ENCODE results near the gene AGPAT2. TPM values are rescaled to one million over a fixed set of nuclear protein-coding genes. Genes with fewer than 3 reads are reported as not detected.

Gene AGPAT2
- total and polyA plus RNA-seq, 2 experiments from 2014 or later: 31.8 to 44.7 TPM

GRCh38 chr9:136717399-136717798 lies 30.1 kb upstream of the AGPAT2 start (continued):
- no peak for TF ChIP-seq REST (IDR thresholded peaks at IDR 0.05; ENCODE audit: unreplicated experiment)
- TF ChIP-seq CTCF (conservative IDR thresholded peaks at IDR 0.05; ENCODE audit: low read depth in 2 of 2): no peak
- no peak for TF ChIP-seq CREB1 (CRISPR knock-in tag; IDR thresholded peaks at IDR 0.05; ENCODE audit: low read depth)
- TF ChIP-seq POLR2AphosphoS5 (IDR thresholded peaks at IDR 0.05; ENCODE audit: low read depth): no peak
- no peak for TF ChIP-seq ZNF331 (CRISPR knock-in tag; IDR thresholded peaks at IDR 0.05; ENCODE audit: low read depth)

GRCh38 chr9:136714893-136715274 lies 27.6 kb upstream of the AGPAT2 start:
- Histone ChIP-seq H3F3A (replicated peaks; ENCODE audit: low read depth) (0 out of 2 replicates have a peak, but pooled peaks cover 7% of the 10 kb centered on the region), H3K4me3 (no peak overlapping the region), H3K9me2 (ENCODE audit: insufficient read depth) (no peaks in the 10 kb centered on the region), H3K27ac (ENCODE audit: low read depth) (no peak overlapping the region), H3K79me2 (replicated peaks; ENCODE audit: insufficient read depth) (peaks cover 10% of the 10 kb centered on the region; the same call in 1 of the 2 replicates), H3K4me1 (ENCODE audit: insufficient read depth) (peaks cover 4% of the 10 kb centered on the region; the same call in 1 of the 2 replicates), H3K27me3 (ENCODE audit: insufficient read depth) (peaks cover 13% of the 10 kb centered on the region), H3K36me3 (ENCODE audit: insufficient read depth) (no peaks in the 10 kb centered on the region), H3K4me2 (no peak overlapping the region), H4K20me1 (replicated peaks; ENCODE audit: insufficient read depth) (peaks cover 11% of the 10 kb centered on the region), H2AFZ (no peak overlapping the region)
- DNase-seq (ENCODE audit: low spot score) (no peak), ATAC-seq (no peak)
- TF ChIP-seq JUNB (IDR thresholded peaks at IDR 0.05; ENCODE audit: unreplicated experiment): no peak
- no peaks in the 10 kb centered on the region for H3K9me3 Mint-ChIP-seq
- H3K36me3 Mint-ChIP-seq (ENCODE audit: low read depth): peaks cover 3% of the 10 kb centered on the region; the same call in 2 of the 3 replicates
- peaks cover 5% of the 10 kb centered on the region for H3K4me1 Mint-ChIP-seq
- H3K27me3 Mint-ChIP-seq (ENCODE audit: insufficient read depth, low read depth, poor library complexity): peaks cover 25% of the 10 kb centered on the region
- no peak overlapping the region for H3K27ac Mint-ChIP-seq
- H3K4me3 Mint-ChIP-seq: no peak overlapping the region

GRCh38 chr9:136714096-136714892 lies 27.0 kb upstream of the AGPAT2 start:
- H3K4me3 ChIP-seq: no peak overlapping the region
- H3K4me1 ChIP-seq (ENCODE audit: insufficient read depth): peaks cover 4% of the 10 kb centered on the region; the same call in 1 of the 2 replicates
- H3K27me3 Mint-ChIP-seq (ENCODE audit: insufficient read depth, low read depth, poor library complexity): peaks cover 24% of the 10 kb centered on the region
- no peak overlapping the region for H3K27ac Mint-ChIP-seq
- H4K20me1 ChIP-seq (replicated peaks; ENCODE audit: insufficient read depth): peaks cover 11% of the 10 kb centered on the region
- peaks cover 5% of the 10 kb centered on the region for H3K4me1 Mint-ChIP-seq
- TF ChIP-seq POLR2AphosphoS5 (IDR thresholded peaks at IDR 0.05; ENCODE audit: low read depth): no peak
- no peak for TF ChIP-seq REST (IDR thresholded peaks at IDR 0.05; ENCODE audit: unreplicated experiment)
- TF ChIP-seq CTCF (conservative IDR thresholded peaks at IDR 0.05; ENCODE audit: low read depth in 2 of 2): no peak
- TF ChIP-seq EZH2phosphoT487 (IDR thresholded peaks at IDR 0.05; ENCODE audit: unreplicated experiment): no peak
- TF ChIP-seq STAT1 (IDR thresholded peaks at IDR 0.05; ENCODE audit: unreplicated experiment): no peak
- no peak overlapping the region; the same call in 1 of the 2 replicates for H3K4me2 ChIP-seq
- no peak overlapping the region for H2AFZ ChIP-seq
- H3K79me2 ChIP-seq (replicated peaks; ENCODE audit: insufficient read depth): peaks cover 10% of the 10 kb centered on the region; the same call in 1 of the 2 replicates
- ATAC-seq (no peak), DNase-seq (ENCODE audit: low spot score) (no peak)
- H3K27ac ChIP-seq (ENCODE audit: low read depth): no peak overlapping the region
- H3K36me3 ChIP-seq (ENCODE audit: insufficient read depth): no peaks in the 10 kb centered on the region
- H3K9me2 ChIP-seq (ENCODE audit: insufficient read depth): no peaks in the 10 kb centered on the region
- H3K9me3 Mint-ChIP-seq: no peaks in the 10 kb centered on the region
- H3F3A ChIP-seq (replicated peaks; ENCODE audit: low read depth): 0 out of 2 replicates have a peak, but pooled peaks cover 7% of the 10 kb centered on the region
- H3K4me3 Mint-ChIP-seq: no peak overlapping the region
- peaks cover 3% of the 10 kb centered on the region; the same call in 1 of the 3 replicates for H3K36me3 Mint-ChIP-seq (ENCODE audit: low read depth)
- peaks cover 13% of the 10 kb centered on the region for H3K27me3 ChIP-seq (ENCODE audit: insufficient read depth)
